Gastrocnemius medialis (tissue), 4 donors: ENCODE measurements around the gene NGB. TPM values are rescaled to one million over a fixed set of nuclear protein-coding genes. Genes with fewer than 3 reads are reported as not detected.

ENCODE experiments used
- ATAC-seq, 2 donors: fragments of 150-250 bp; one replicate each; pipeline ENCODE4 v1.9.1; 2016
- DNase-seq, 2 donors: peaks; one replicate each; pipeline ENCODE4 v3.0.0-alpha.2; 2019
- H3K27ac ChIP-seq, 4 donors: fragments of 200-600 bp; sonication (generic); 1 replicate in 1 of 4; 2 replicates in 3 of 4; pipeline ENCODE4 v1.5.1; 2016 to 2018; ENCODE audit warnings: mild to moderate bottlenecking in 2 of 4, moderate library complexity in 1 of 4
- H3K27me3 ChIP-seq, 3 donors: fragments of 200-600 bp; sonication (generic) in 2 of 3; 1 replicate in 1 of 3; 2 replicates in 2 of 3; pipeline versions ENCODE4 v1.5.1 to v1.6.0; 2016 to 2019; ENCODE audit warnings: mild to moderate bottlenecking in 1 of 3, moderate library complexity in 1 of 3
- H3K36me3 ChIP-seq, 2 donors: fragments of 200-600 bp; sonication (generic) in 1 of 2; one replicate each; pipeline ENCODE4 v1.5.1; 2017 to 2018
- H3K4me1 ChIP-seq, 2 donors: fragments of 200-600 bp; sonication (generic) in 1 of 2; one replicate each; pipeline ENCODE4 v1.5.1; 2016 to 2017; ENCODE audit warnings: mild to moderate bottlenecking in 2 of 2
- H3K4me3 ChIP-seq, 4 donors: fragments of 200-600 bp; sonication (generic) in 3 of 4; 1 replicate in 1 of 4; 2 replicates in 3 of 4; pipeline ENCODE4 v1.5.1; 2016 to 2019; ENCODE audit warnings: mild to moderate bottlenecking in 2 of 4
- H3K9me3 ChIP-seq, 3 donors: fragments of 200-600 bp; sonication (generic) in 2 of 3; 1 replicate in 1 of 3; 2 replicates in 2 of 3; pipeline ENCODE4 v1.5.1; 2016 to 2019
- POLR2A ChIP-seq, 2 donors: fragments of 450-650 bp; IDR thresholded peaks; one replicate each; pipeline ENCODE4 v1.6.1; 2017; ENCODE audit warnings: antibody characterized with exemption in 2 of 2, mild to moderate bottlenecking in 2 of 2, moderate library complexity in 2 of 2
- in situ Hi-C, 4 donors: fragments of 200-750 bp; cut with MboI; loops; one replicate each; pipeline versions ENCODE4 v1.15.0 to v1.8.0; 2017; ENCODE audit warnings: low sequenced_read_pairs in 4 of 4
- intact Hi-C: fragments of 100-400 bp; cut with DNase I; formaldehyde crosslinking; loops from one replicate; pipeline ENCODE4 v1.15.1; 2023; ENCODE audit warnings: low total_unique reads
- total RNA-seq, 4 donors: library from RNA; depleted of rRNA; stranded (reverse); fragments of >200 nt; gene quantifications; one replicate each; pipeline versions ENCODE4 v1.1.0 to v1.2.3, GENCODE V29; 2016
- TF ChIP-seq, protein P1 (sequence below), 5 experiments: fragments of 450-650 bp in 3 of 5; fragments of 200-600 bp in 2 of 5; sonication (generic) in 2 of 5; IDR thresholded peaks in 4 of 5; conservative IDR thresholded peaks in 1 of 5; 1 replicate in 4 of 5; 2 replicates in 1 of 5; pipeline ENCODE4 v1.5.1; 2016 to 2019; ENCODE audit warnings: antibody characterized with exemption in 5 of 5, mild to moderate bottlenecking in 3 of 5, moderate library complexity in 3 of 5

Gene NGB
- total RNA-seq, 4 donors from 2014 or later: not detected

DNA sequence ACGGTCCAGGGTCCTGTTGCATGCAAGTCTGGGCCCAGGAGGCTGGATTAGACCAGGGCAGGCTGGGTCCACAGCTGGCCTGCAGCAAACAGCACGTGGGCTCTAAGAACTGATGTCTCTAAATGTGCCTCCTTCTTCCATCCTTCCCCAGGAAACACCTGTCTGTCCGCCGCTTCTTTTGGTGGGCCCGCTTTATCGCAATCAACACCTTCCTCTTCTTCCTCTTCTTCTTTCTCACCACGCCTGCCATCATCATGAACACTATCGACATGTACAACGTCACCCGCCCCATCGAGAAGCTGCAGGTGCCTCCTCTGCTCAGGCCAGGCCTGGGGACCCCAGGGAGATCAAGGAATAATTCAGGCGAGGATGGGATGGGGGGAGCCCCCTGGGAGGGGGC is 28.3 kb downstream of the NGB start:
- H3K9me3 ChIP-seq: no peaks in the 10 kb centered on the region
- intact Hi-C loops: no loop called here
- no peak overlapping the region for H3K4me3 ChIP-seq
- DNase-seq: no peak
- ATAC-seq: no peak
- no peaks in the 10 kb centered on the region for H3K27me3 ChIP-seq
- no peaks in the 10 kb centered on the region for H3K36me3 ChIP-seq
- H3K27ac ChIP-seq: no peak overlapping the region
- no peak for TF ChIP-seq POLR2A (IDR thresholded peaks at IDR 0.05)
- TF ChIP-seq, protein P1, sequence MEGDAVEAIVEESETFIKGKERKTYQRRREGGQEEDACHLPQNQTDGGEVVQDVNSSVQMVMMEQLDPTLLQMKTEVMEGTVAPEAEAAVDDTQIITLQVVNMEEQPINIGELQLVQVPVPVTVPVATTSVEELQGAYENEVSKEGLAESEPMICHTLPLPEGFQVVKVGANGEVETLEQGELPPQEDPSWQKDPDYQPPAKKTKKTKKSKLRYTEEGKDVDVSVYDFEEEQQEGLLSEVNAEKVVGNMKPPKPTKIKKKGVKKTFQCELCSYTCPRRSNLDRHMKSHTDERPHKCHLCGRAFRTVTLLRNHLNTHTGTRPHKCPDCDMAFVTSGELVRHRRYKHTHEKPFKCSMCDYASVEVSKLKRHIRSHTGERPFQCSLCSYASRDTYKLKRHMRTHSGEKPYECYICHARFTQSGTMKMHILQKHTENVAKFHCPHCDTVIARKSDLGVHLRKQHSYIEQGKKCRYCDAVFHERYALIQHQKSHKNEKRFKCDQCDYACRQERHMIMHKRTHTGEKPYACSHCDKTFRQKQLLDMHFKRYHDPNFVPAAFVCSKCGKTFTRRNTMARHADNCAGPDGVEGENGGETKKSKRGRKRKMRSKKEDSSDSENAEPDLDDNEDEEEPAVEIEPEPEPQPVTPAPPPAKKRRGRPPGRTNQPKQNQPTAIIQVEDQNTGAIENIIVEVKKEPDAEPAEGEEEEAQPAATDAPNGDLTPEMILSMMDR (IDR thresholded peaks at IDR 0.05 in 4 of 5, conservative IDR thresholded peaks at IDR 0.05 in 1 of 5): no peak
- in situ Hi-C loops: no loop called here
- no peaks in the 10 kb centered on the region for H3K4me1 ChIP-seq

DNA sequence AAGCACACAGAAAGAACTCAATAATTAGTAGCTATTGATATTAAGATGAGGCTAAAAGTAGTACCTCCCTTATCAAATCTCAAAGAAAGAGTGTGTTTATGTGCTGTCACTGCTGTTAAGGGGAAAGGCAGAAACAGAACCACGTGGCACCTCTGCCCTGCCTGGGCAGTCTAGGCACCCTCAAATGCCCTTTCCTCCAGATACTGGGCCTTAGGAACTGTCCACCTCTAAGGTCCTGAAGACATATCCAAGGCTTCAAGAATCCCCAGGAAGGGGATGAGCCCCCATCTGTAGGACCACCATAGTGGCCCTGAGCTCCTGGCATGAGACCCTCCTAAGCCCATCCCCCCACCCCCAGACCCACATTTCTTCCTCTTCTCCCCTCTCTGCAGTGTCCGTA is 29.1 kb downstream of the NGB start:
- no peak for DNase-seq
- H3K4me1 ChIP-seq: no peaks in the 10 kb centered on the region
- no peak overlapping the region for H3K4me3 ChIP-seq
- TF ChIP-seq POLR2A (IDR thresholded peaks at IDR 0.05): no peak
- TF ChIP-seq, protein P1 (IDR thresholded peaks at IDR 0.05 in 4 of 5, conservative IDR thresholded peaks at IDR 0.05 in 1 of 5): no peak
- no peaks in the 10 kb centered on the region for H3K27me3 ChIP-seq
- intact Hi-C loops: no loop called here
- in situ Hi-C loops: no loop called here
- no peak for ATAC-seq
- H3K9me3 ChIP-seq: no peaks in the 10 kb centered on the region
- no peaks in the 10 kb centered on the region for H3K36me3 ChIP-seq
- H3K27ac ChIP-seq: no peak overlapping the region

DNA sequence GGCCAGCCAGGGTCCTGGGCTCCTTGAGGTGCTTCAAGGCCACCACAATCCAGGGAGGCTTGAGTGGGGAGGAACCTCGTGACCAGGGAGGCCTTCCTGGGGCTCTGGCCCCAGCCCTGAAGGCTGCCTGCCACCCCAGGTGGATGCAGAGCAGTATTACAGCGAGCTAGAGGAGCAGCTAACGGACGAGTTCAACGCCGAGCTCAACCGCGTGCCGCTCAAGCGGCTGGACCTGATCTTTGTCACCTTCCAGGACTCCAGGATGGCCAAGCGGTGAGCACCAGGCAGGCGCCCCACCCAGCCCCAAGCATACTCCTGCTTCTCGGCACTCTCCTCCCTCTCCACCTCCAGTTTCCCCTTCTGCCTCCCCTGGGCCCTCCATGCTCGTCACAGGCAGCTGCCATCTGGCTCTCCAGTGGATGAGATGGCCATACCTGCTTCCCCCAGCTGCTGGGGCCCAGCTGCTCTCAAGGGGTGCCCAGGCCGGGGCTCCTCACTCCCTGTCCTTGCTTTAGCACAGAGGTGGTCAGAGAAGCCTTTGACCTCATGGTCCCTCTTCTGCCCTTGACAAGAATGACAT is 30.6 kb downstream of the NGB start:
- no peak for TF ChIP-seq POLR2A (IDR thresholded peaks at IDR 0.05)
- TF ChIP-seq, protein P1 (IDR thresholded peaks at IDR 0.05 in 4 of 5, conservative IDR thresholded peaks at IDR 0.05 in 1 of 5): no peak
- H3K27ac ChIP-seq: no peak overlapping the region
- no peak for ATAC-seq
- no peaks in the 10 kb centered on the region for H3K27me3 ChIP-seq
- no peaks in the 10 kb centered on the region for H3K4me1 ChIP-seq
- H3K4me3 ChIP-seq: no peak overlapping the region
- in situ Hi-C loops: no loop called here
- no peak for DNase-seq
- intact Hi-C loops: no loop called here
- H3K9me3 ChIP-seq: no peaks in the 10 kb centered on the region
- no peaks in the 10 kb centered on the region for H3K36me3 ChIP-seq

DNA sequence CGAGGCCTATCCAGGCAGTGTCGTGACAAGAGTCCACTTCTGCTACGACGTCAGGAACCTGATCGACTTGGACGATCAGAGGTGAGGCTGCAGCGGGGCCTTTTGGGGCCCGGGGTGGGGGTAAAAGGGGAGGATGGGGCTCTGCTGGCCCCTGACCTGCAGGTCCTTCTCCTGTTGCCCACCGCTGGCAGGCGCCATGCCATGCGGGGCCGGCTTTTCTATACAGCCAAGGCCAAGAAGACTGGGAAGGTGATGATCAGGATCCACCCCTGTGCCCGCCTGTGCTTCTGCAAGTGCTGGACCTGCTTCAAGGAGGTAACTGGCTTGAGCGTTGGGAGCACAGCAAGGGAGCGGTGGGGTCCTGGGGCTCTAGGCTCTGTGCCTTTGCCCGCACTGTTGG is 31.6 kb downstream of the NGB start:
- Histone ChIP-seq H3K27me3 (no peaks in the 10 kb centered on the region), H3K4me3 (no peak overlapping the region), H3K36me3 (no peaks in the 10 kb centered on the region), H3K4me1 (no peaks in the 10 kb centered on the region), H3K27ac (no peak overlapping the region), H3K9me3 (no peaks in the 10 kb centered on the region)
- intact Hi-C loops (no loop called here), in situ Hi-C loops (no loop called here)
- ATAC-seq: no peak
- DNase-seq: no peak
- TF ChIP-seq, protein P1 (IDR thresholded peaks at IDR 0.05 in 4 of 5, conservative IDR thresholded peaks at IDR 0.05 in 1 of 5): no peak
- TF ChIP-seq POLR2A (IDR thresholded peaks at IDR 0.05): no peak

DNA sequence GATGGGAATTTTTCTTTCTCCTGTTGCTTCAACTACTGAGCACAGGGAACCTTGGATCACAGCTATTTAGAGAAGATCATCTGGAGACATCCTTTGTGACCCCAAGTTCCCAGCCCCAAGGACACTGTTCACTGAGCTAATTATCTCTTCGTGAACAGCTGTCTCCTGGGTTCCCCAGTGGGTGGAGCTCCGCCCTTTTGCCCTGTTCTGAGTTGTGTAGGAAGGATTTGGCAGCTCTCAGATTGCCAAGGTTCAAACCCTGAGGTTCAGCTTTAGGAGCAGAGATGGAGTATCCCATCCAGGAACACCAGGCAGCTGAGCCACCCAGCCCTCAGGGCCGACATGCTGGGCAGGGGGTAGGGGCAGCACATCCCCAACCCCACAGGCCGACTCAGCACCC is 32.0 kb downstream of the NGB start:
- DNase-seq (no peak), ATAC-seq (no peak)
- H3K4me1 ChIP-seq: no peaks in the 10 kb centered on the region
- no peak for TF ChIP-seq POLR2A (IDR thresholded peaks at IDR 0.05)
- no peak overlapping the region for H3K4me3 ChIP-seq
- no peaks in the 10 kb centered on the region for H3K27me3 ChIP-seq
- no peaks in the 10 kb centered on the region for H3K36me3 ChIP-seq
- H3K27ac ChIP-seq: no peak overlapping the region
- intact Hi-C loops: no loop called here
- no peaks in the 10 kb centered on the region for H3K9me3 ChIP-seq
- in situ Hi-C loops: no loop called here
